ENCODE data around the gene TMIGD3.

GRCh38 chr1:111474106-111474505 lies 29.3 kb downstream of the TMIGD3 start:
- TF ChIP-seq CTCF (IDR thresholded peaks at IDR 0.05): no peak
- no peak for TF ChIP-seq POLR2A (IDR thresholded peaks at IDR 0.05)
- no peak for TF ChIP-seq POLR2AphosphoS5 (IDR thresholded peaks at IDR 0.05)
- no peak for TF ChIP-seq EP300 (IDR thresholded peaks at IDR 0.05; ENCODE audit: low read depth)
